GM19395 (cell line): Measurements from ENCODE around the gene LMAN1L.

Experiments used
- ATAC-seq: cut with Tn5 transposase; IDR thresholded peaks from one replicate; pipeline ENCODE4 v1.9.1; 2021; ENCODE audit warnings: mild to moderate bottlenecking, moderate library complexity; ENCODE audit not compliant: unreplicated experiment

The LMAN1L gene

DNA sequence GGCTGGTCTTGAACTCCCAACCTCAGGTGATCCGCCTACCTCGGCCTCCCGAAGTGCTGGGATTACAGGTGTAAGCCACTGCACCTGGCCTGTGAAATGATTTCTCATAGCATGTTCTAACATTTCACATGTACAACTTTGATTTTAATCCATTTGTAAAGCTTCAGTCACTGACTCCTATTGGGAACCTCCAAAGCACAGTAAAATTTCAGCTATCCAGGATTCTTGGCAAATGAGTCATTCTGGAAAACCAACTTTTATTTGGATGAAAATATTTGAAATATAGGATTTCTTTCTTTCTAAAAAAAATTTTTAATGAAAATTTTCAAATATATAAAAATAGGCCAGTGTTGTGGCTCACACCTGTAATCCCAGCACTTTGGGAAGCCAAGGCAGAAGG is 2.7 kb upstream of the LMAN1L start:
- no peak for ATAC-seq

GRCh38 chr15:74815121-74815934 is 2.7 kb downstream of the LMAN1L start:
- ATAC-seq, result no peak

- ATAC-seq, result no peak
These were observed 3.3 kb downstream of the LMAN1L start for GRCh38 chr15:74815961-74816360.

DNA sequence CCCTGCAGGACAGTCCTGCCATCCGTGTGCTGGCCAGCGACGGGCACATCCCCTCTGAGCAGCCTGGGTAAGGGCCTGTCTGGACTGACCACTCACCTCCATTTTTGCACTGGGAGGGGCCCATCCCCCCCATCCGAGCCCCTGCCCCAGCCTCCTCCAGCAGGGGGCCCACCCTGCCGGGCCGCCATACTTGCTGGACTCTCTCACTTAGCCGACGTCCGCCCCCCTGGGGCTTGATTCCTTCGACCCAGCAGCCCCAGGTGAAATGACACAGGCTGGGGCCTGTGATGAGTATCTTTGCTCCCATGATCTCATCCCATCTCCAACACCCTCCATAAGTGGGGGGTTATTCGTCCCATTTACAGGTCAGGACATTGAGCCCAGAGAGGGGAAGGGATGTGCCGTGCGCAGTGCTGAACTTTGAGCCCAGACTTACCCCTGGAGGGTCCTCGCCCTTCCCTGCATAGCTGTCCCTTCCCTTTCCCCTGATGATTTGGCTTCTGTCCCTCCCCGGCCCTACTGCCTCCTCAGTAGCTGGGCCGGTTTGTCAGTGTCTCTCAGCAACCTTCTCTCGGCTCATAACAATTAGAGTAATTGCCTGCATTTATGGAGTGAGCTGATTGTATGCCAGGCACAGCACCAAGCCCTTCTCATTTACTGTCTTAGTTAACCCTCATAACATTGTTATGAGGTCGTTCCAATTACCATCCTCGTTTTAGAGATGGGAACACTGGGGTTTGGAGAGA is 4.2 kb downstream of the LMAN1L start:
- ATAC-seq, result no peak

DNA sequence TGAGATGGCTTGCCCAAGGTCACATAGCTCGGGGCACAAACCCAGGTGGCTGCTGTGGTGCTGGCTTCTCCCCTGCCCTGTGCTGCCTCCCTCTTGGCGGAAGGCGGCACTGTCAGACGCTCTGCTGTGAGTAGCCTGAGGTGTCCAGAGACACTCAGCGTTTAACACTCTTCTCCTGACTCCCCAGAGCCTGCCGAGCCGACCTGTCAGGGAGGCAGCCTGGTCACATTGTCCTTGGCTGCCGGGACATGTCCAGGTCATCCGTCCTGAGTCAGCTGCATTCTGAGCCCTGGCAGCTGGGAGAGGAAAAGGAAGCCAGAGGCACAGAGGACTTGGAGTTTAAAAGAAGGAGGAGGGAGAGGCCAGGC is 4.7 kb downstream of the LMAN1L start:
- ATAC-seq, result no peak

DNA sequence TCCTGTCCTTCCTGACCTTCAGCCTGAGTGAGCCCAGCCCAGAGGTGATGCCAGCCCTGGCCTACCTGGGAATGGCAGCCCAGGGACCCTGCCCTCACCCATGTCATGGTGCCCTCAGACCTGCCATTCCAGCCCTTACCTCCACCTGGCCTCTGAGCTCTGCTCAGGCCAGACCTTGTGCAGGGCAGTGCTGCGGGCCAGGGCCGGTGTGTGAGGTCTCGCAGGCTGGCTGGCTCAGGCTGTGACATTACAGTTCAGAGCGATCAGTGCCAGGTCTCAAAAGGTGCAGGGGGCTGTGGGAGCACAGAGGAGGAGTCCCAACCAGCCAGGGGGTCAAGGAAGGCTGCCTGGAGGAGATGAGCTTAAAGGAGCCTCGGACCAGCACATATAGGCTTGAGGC is 7.4 kb downstream of the LMAN1L start:
- no peak for ATAC-seq

- peak; percentile 81 for ATAC-seq
These were observed 8.6 kb downstream of the LMAN1L start for GRCh38 chr15:74821091-74821789.

DNA sequence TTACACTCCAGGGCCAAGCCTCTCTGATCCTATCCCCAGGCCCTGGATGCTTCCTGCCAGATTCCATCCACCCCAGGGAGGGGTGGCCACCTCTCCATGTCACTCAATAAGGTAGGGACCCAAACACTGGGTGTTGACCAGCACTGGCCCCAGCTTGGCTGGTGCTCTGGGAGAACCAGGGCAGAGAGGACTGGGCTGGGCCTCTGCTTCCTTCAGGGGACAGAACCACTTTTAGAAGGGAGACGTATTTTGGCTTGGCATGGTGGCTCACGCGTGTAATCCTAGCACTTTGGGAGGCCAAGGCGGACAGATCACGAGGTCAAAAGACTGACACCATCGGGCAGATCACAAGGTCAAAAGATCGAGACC is 9.1 kb downstream of the LMAN1L start:
- no peak for ATAC-seq

- ATAC-seq, result no peak
These were observed 9.6 kb downstream of the LMAN1L start for GRCh38 chr15:74822233-74822632.

DNA sequence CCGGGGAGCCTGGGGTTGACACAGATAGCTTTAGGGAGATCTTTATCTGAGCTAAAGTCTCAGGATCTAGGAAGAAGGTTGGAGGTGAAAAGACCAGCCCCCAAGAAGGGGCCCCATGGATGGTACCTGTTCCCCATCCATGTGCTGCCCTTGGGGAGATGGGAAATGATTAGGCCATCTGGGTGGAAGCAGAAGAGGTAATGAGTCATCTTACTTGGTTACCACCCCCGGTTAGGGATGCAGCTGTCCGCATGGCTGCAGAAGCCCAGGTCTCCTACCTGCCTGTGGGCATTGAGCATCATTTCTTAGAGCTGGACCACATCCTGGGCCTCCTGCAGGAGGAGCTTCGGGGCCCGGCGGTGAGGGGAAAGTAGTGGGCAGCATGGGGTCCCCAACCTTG is 10.7 kb downstream of the LMAN1L start:
- no peak for ATAC-seq

GRCh38 chr15:74824976-74825375 is 12.3 kb downstream of the LMAN1L start:
- ATAC-seq, result no peak

DNA sequence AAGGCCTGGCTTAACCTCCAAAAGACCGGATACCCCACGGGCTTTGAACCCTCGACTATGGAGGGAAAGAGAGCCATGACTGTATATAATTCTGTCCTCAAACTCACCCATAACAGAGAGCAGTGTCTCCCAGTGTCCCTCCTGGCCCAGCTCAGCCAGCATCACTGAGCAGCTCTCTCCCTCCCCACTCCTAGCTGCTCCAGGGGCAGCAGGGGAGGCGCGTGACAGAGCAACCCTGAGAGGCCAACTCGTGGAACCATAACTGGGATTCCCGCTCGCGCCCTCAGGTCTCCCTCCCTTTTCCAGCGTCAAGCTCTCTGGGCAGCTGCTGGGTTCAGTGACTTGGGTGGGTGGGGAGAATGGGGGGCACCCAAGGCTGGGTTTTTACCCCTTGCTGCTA is 13.2 kb downstream of the LMAN1L start:
- ATAC-seq, result no peak

- ATAC-seq, result no peak
These were observed 13.8 kb downstream of the LMAN1L start, which contains the start of gene CPLX3 for GRCh38 chr15:74826364-74826819. Gene CPLX3, plus strand, starts transcription at chr15:74826627. Its CDS starts 77 bp downstream, at chr15:74826704.

- ATAC-seq, result no peak
These were observed 14.3 kb downstream of the LMAN1L start for GRCh38 chr15:74826921-74827320.

GRCh38 chr15:74827614-74828013 is 15.0 kb downstream of the LMAN1L start:
- ATAC-seq, result no peak

- ATAC-seq, result no peak
These were observed 16.2 kb downstream of the LMAN1L start for GRCh38 chr15:74828835-74829234.

DNA sequence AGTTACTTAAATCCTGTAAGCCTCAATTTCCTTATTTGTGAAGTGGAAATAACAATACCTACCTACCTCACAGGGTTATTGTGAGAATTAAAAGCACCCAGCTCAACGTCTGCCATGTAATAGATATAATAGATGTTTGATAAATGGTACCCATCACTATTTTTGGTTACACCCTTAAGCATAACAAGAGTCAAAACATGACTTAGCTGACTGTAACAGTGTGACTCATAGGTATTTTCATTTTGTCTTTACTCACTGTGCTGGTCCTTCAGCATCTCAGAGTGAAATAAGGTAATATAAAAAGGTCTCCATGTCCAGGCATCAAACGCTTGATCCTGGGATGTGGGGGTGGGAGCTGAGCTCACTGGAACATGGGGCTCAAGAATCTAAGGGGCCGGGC is 16.9 kb downstream of the LMAN1L start:
- no peak for ATAC-seq

DNA sequence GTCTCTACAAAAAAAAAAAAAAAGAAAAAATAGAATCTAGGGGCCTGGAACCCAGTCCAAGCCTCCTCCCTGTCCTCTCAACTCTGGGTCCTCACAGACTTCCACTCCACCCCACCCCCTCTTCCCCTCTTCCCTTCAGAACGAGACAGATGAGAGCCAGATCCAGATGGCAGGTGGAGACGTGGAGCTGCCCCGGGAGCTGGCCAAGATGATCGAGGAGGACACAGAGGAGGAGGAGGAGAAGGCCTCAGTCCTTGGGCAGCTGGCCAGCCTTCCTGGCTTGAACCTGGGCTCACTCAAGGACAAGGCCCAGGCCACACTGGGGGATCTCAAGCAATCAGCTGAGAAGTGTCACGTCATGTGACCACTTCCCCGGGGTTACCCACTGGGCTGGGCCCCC is 17.4 kb downstream of the LMAN1L start:
- no peak for ATAC-seq

- ATAC-seq, result no peak
These were observed 18.2 kb downstream of the LMAN1L start for GRCh38 chr15:74830868-74831267.

GRCh38 chr15:74831813-74832495 is 19.3 kb downstream of the LMAN1L start:
- ATAC-seq, result no peak

- ATAC-seq, result no peak
These were observed 20.2 kb downstream of the LMAN1L start for GRCh38 chr15:74832826-74833225.
